Duodenal mucosa (tissue), 2 donors: Measurements from ENCODE around the gene TEX28.
"Not testable (repeated sequence)": the region's sequence is repeated elsewhere in the genome, so short reads cannot be mapped to it uniquely, and the experiment has no call there.

ENCODE experiments used
- H3K27ac ChIP-seq: one replicate; pipeline ENCODE4 v1.7.0; 2013; ENCODE audit warnings: low read depth, low read length
- H3K27me3 ChIP-seq, 2 donors: one replicate each; pipeline ENCODE4 v1.7.0; 2013; ENCODE audit warnings: low read length in 2 of 2, control low read depth in 1 of 2; ENCODE audit not compliant: insufficient read depth in 2 of 2, control insufficient read depth in 1 of 2
- H3K36me3 ChIP-seq, 2 donors: one replicate each; pipeline ENCODE4 v1.7.0; 2013; ENCODE audit warnings: low read length in 2 of 2, control low read depth in 1 of 2; ENCODE audit not compliant: insufficient read depth in 2 of 2, control insufficient read depth in 1 of 2
- H3K4me1 ChIP-seq, 2 donors: one replicate each; pipeline ENCODE4 v1.7.0; 2013; ENCODE audit warnings: low read length in 2 of 2, control low read depth in 1 of 2; ENCODE audit not compliant: insufficient read depth in 2 of 2, control insufficient read depth in 1 of 2
- H3K4me3 ChIP-seq, 2 donors: one replicate each; pipeline ENCODE4 v1.7.0; 2013; ENCODE audit warnings: low read length in 2 of 2, low read depth in 1 of 2
- H3K9ac ChIP-seq, 2 donors: one replicate each; pipeline ENCODE4 v1.7.0; 2013; ENCODE audit warnings: low read length in 2 of 2, low read depth in 1 of 2
- H3K9me3 ChIP-seq, 2 donors: one replicate each; pipeline ENCODE4 v1.7.0; 2013; ENCODE audit warnings: low read length in 2 of 2, control low read depth in 1 of 2; ENCODE audit not compliant: control insufficient read depth in 1 of 2

Gene TEX28, protein sequence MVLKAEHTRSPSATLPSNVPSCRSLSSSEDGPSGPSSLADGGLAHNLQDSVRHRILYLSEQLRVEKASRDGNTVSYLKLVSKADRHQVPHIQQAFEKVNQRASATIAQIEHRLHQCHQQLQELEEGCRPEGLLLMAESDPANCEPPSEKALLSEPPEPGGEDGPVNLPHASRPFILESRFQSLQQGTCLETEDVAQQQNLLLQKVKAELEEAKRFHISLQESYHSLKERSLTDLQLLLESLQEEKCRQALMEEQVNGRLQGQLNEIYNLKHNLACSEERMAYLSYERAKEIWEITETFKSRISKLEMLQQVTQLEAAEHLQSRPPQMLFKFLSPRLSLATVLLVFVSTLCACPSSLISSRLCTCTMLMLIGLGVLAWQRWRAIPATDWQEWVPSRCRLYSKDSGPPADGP

DNA sequence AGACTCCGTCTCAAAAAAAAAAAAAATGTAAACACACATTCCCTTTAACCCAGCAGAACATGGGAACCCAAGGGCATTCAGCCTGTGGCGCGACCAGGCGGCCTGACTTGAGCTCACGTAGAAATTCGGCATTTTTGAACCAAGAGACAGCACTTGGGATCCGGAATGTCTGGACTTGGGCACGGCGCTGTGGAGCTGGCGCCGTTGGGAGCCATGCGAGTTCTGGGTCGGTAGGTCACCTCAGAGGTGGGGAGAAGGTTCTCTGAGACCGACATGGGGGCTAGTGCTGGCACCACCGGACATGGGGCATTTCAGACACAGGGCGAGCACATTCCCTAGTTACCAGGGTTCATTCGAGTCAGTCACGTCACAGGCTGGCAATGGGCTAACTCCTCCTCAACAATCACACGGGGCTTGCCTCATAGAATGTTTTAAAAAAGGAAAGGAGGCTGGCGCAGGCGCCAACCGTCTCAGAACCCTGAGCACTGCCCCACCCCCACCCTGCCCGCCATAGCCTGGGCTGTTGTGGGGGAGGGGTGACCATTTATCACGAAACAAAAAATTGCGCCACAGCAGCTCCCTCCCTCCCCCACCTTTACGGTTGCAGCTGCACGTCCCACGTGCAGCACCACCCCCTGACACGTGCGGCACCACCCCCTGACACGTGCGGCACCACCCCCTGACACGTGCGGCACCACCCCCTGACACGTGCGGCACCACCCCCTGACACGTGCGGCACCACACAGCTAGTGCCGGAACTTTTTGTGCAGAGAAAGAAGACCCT lies at the start of gene TEX28:
Gene TEX28 (minus strand): TSS at position 334 of the 784 bp plus-strand sequence. CDS start 3,007 bp downstream, outside the sequence.
- Histone ChIP-seq H3K36me3 (no peaks in the 10 kb centered on the region), H3K9me3 (no peaks in the 10 kb centered on the region), H3K9ac (no peak within 1 kb of the TSS), H3K27me3 (no peaks in the 10 kb centered on the region), H3K27ac (no peak within 1 kb of the TSS), H3K4me1 (no peaks in the 10 kb centered on the region), H3K4me3 (no peak within 1 kb of the TSS)

DNA sequence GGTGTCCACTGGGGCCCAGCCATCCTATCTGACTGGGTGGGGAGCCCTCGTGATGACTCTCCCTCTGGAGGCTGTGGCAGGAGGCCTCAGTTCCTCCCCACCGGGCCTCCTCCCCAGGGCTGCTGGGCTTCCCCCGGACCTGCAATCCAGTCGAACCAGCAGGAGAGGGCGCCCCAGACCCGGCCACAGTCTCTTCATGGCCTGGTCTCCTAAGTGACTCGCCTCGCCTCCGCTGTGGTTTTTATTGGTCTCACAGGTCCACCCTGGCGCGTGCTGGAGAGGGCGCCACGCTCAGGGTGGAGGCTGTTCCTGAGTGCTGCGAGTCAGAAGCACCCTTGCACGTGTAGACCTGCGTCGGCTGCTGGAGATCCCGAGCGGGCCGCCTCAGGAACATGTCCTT lies 48.7 kb upstream of the TEX28 start:
- not testable (repeated sequence) for H3K27ac ChIP-seq, H3K9ac ChIP-seq, H3K9me3 ChIP-seq, H3K4me1 ChIP-seq, H3K27me3 ChIP-seq, H3K4me3 ChIP-seq, H3K36me3 ChIP-seq

DNA sequence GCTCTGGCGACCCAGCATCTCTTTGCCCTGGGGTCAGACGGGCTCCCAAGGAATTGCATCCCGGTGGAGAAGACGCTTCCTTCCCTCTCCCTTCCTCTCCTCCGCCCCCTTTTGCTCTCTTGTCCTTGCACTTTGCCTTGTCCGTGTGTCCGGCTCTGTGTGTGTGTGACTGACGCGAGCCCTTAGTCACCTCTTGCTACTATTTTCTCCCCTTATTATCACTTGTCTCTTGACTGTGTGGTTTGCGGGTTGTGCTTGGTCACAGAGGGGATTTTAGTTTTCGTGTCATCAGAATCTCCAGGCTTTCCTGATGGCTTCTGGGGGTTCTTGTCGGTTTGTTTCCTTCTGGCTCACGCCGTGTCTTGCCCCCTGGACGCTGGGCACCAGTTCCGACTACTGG lies 48.1 kb upstream of the TEX28 start:
- H3K4me3 ChIP-seq, H3K4me1 ChIP-seq, H3K36me3 ChIP-seq, H3K27ac ChIP-seq, H3K27me3 ChIP-seq, H3K9ac ChIP-seq, H3K9me3 ChIP-seq: not testable (repeated sequence)

DNA sequence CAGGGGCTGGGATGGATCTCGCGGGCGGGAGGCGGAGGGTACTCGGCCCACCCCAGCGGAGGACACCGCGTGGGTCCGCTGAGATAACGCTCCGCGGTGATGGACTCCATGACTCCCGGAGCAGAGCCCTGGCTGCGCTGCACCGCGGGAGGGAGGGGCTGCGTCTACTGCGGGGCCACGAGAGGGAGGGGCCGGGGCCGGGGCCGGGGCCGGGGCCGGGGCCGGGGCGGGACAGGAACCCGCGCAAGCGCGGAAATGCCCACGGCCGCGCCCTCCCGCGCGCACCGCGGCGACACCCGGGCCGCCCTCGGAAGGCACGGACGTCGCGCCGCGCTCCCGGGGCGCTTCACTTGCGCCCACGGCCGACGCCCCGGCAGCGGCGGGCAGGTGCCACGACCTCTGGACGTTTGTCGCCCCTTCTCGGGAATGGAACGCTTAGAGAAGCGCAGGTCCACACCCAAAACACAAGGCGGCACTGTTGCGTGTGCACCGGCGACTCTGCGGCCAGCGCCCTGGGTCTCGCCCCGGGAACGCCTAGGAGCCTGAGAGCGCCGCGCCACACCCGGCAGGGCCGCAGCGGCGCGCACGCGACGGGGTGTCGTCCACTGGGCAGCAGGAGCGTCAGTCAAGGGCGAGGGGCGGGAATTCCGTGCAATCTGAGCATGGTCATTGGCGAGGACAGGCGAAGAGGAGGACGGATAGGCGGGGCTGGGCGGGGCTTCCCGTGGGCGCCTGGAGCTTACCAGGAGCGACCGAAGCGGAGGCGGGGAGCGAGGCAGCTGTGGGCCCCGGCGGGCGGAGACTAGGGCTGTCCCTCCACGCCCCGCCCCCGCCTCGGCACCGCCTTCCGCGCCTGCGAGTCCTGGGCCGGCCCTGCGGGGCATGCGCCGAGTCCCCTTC lies 46.7 kb upstream of the TEX28 start:
- not testable (repeated sequence) for H3K36me3 ChIP-seq, H3K27me3 ChIP-seq, H3K9ac ChIP-seq, H3K9me3 ChIP-seq, H3K27ac ChIP-seq, H3K4me3 ChIP-seq, H3K4me1 ChIP-seq

DNA sequence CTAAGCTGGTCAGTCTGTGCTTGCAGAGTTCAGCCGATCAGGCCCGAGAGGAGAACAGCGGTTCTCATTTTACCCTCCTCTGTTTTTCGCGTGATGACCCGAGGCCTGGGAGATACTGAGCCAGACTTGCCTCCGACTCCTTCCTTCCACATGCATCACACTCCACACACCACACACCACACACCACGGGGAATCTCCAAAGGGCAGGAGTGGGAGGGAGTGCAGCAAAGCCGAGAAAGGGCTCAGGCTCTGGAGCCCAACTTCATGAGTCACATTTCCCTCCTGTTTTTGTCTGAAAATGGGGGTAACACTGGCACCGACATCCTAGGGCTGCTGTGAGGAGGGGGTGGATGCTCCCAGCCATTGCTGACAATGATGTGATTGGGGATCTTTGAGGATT lies 39.6 kb upstream of the TEX28 start:
- H3K9ac ChIP-seq = no peak overlapping the region

DNA sequence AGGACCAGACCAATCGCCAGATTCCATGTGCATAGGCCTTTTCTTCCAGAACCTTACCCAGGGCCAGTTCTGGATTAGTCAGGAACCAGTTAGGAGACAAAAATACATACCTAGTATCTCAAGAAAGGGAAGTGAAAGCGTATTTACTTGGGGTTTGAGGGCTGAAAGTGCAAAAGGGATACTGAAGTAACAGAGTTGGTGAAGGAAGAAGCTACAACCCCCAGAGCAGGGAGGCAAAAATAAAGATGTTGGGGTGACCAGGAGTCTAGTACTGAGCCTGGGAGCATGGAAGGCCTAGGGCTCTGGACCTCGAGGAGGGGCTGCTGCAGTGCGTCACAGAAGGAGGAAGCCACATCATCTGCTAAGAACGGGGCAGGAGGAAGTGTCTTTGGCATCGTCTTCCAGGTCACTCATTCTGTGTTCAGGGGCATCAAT lies 38.9 kb upstream of the TEX28 start:
- H3K9me3 ChIP-seq = no peaks in the 10 kb centered on the region
- H3K27ac ChIP-seq = no peak overlapping the region
- no peaks in the 10 kb centered on the region for H3K27me3 ChIP-seq
- no peaks in the 10 kb centered on the region for H3K4me1 ChIP-seq
- no peaks in the 10 kb centered on the region for H3K36me3 ChIP-seq
- no peak overlapping the region for H3K9ac ChIP-seq
- no peak overlapping the region for H3K4me3 ChIP-seq

More for the DNA sequence above, 39.6 kb upstream of the TEX28 start:
- H3K9me3 ChIP-seq = no peaks in the 10 kb centered on the region
- H3K27ac ChIP-seq = no peak overlapping the region
- no peaks in the 10 kb centered on the region for H3K4me1 ChIP-seq
- H3K36me3 ChIP-seq = no peaks in the 10 kb centered on the region
- no peaks in the 10 kb centered on the region for H3K27me3 ChIP-seq
- H3K4me3 ChIP-seq = no peak overlapping the region

DNA sequence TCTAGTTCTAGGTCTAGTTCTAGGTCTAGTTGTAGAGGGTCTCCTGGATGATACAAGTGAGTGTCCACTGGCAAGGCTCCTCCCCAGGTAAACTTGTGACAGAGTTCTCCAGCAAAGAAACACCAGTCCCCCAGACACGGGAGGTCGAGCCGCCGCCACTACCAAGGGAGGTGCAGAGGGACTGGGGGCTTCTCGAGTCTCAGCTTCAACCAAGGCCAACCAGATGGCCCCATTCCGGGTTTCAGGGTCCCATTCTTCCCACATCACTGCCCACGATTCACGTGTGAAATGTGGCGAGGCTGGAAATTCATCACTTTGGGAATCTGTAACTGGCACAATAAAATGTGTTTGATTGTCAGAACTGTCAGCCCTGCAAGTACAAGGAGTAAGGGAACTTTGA lies 38.2 kb upstream of the TEX28 start:
- H3K9me3 ChIP-seq = no peaks in the 10 kb centered on the region
- H3K36me3 ChIP-seq = no peaks in the 10 kb centered on the region
- no peak overlapping the region for H3K9ac ChIP-seq
- H3K27ac ChIP-seq = no peak overlapping the region
- H3K4me1 ChIP-seq = no peaks in the 10 kb centered on the region
- H3K27me3 ChIP-seq = no peaks in the 10 kb centered on the region
- no peak overlapping the region for H3K4me3 ChIP-seq

DNA sequence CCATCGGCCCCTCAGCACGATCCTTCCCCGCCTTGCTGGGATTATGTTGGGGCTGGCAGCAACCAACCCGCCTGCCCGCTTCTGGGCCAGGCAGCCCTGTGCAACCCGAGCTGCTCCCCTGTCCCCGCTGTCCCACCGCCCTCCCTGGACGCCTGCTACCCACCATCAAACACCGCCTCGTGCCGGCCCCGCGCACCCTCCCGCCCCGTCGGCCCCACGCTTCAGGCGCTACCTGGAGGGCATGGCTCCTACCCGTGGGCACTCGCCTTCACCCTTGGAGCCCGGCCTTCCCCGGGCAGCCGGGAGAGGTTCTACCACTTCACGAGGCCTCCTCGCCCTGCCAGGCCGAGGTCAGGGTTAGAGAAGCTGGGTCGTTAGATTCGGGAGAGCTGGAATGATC lies 37.6 kb upstream of the TEX28 start:
- Histone ChIP-seq H3K27ac (no peak overlapping the region), H3K36me3 (no peaks in the 10 kb centered on the region), H3K4me1 (no peaks in the 10 kb centered on the region)

DNA sequence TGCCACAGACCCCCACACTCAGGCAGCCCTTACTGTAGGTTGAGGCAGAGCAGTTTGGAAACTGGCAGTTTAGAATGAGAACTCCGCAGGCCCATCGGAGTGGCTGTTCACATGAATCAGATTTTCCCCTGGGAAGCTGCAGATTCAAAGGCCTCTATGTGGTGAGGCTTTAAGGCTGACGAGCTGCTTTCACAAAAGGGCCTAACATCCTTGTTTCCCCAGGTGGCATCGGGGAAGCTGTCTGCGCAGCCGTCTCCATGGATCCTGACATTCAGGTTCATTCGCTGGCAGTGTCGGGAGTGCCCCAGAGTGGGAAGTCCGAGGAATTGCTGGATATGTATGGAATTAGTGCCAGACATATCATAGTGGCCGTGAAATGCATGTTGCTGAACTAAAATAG lies 34.4 kb upstream of the TEX28 start:
- no peaks in the 10 kb centered on the region for H3K27me3 ChIP-seq

More for the DNA sequence above, 37.6 kb upstream of the TEX28 start:
- H3K27me3 ChIP-seq = no peaks in the 10 kb centered on the region
- H3K4me3 ChIP-seq = no peak overlapping the region
- H3K9me3 ChIP-seq = no peaks in the 10 kb centered on the region
- H3K9ac ChIP-seq = no peak overlapping the region

DNA sequence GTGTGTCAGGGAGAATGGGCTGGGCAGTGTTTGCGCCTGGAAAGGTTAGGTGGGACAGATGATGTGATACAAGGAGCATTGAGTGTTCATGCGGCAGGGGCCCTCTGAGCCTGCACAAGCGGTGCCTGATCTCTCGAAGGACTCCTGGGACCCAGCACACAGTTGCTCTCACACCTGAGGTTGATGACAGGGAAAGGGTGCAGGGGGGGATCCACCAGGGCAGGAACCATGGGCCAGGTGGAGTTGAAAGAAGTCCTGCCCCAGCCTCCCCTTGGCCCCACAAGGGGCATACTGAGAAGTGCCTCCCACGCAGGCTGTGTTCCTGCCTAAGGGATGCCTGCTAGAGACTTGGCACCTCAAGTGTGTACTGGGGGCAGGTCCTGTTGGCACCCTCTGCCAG lies 33.7 kb upstream of the TEX28 start:
- Histone ChIP-seq H3K27me3 (no peaks in the 10 kb centered on the region), H3K9me3 (no peaks in the 10 kb centered on the region), H3K4me1 (no peaks in the 10 kb centered on the region)

More for the DNA sequence above, 34.4 kb upstream of the TEX28 start:
- Histone ChIP-seq H3K4me1 (no peaks in the 10 kb centered on the region), H3K4me3 (no peak overlapping the region), H3K9me3 (no peaks in the 10 kb centered on the region), H3K9ac (no peak overlapping the region), H3K27ac (no peak overlapping the region), H3K36me3 (no peaks in the 10 kb centered on the region)

More for the DNA sequence above, 33.7 kb upstream of the TEX28 start:
- H3K4me3 ChIP-seq = no peak overlapping the region
- H3K36me3 ChIP-seq = no peaks in the 10 kb centered on the region
- no peak overlapping the region for H3K9ac ChIP-seq
- H3K27ac ChIP-seq = no peak overlapping the region
